Embryonic facial prominence (tissue), 1 donor: ENCODE data around the gene KANSL3.
"Not testable (repeated sequence)": the region's sequence is repeated elsewhere in the genome, so short reads cannot be mapped to it uniquely, and the experiment has no call there.

Experiments
- DNase-seq: peaks from one replicate; pipeline ENCODE4 v3.0.0-alpha.2; 2016; ENCODE audit errors: extremely low spot score

Gene KANSL3

GRCh38 chr2:96558485-96558884, 79.6 kb downstream of the KANSL3 start:
- DNase-seq = no peak

DNA sequence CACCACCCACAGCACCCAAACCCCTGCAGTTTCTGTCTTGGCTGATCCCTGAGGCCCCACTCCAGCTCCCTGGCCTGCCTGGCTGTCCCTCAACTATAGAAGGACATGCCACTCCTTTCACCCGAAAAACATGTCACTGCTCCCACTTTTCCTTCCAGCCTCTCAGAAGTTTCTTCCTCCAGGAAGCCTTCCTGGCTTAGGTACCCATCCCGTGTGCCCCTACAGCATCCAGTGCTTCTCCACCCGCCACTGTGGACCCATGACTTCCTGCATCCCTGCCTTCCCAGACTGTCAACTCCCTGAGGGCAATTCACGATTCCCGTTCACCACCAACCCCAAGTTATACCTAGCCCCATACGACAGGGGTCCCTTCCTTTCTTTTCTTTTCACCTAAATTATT, 80.1 kb downstream of the KANSL3 start:
- no peak for DNase-seq

GRCh38 chr2:96557421-96557820, 80.7 kb downstream of the KANSL3 start:
- not testable (repeated sequence) for DNase-seq

GRCh38 chr2:96556441-96557330, 81.4 kb downstream of the KANSL3 start:
- DNase-seq = no peak

DNA sequence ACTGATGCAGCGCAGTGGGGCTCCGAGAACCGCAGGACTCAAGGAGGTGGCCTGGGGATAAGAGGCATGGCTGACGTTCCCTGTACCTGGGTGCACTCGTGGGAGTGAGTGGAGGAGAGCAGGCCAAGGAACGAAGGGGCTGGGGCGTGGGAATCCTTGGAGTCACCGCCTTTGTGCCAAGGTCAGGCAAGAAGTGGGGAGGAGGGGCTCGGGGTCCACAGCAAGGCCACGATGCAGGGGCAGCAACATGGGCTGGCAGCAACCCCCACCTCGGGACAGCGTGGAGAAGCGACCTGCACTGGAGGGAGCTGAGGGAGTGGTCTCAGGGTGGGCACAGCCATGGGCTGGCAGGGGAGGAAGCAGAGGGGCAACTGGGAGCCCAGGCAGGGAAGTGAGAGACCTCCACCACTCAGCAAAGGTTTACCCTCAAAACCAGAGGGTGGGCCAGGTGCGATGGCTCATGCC, 82.9 kb downstream of the KANSL3 start:
- no peak for DNase-seq

- no peak for DNase-seq
Observed at GRCh38 chr2:96554293-96555145, 83.6 kb downstream of the KANSL3 start.

GRCh38 chr2:96553957-96554292, 84.2 kb downstream of the KANSL3 start:
- not testable (repeated sequence) for DNase-seq

DNA sequence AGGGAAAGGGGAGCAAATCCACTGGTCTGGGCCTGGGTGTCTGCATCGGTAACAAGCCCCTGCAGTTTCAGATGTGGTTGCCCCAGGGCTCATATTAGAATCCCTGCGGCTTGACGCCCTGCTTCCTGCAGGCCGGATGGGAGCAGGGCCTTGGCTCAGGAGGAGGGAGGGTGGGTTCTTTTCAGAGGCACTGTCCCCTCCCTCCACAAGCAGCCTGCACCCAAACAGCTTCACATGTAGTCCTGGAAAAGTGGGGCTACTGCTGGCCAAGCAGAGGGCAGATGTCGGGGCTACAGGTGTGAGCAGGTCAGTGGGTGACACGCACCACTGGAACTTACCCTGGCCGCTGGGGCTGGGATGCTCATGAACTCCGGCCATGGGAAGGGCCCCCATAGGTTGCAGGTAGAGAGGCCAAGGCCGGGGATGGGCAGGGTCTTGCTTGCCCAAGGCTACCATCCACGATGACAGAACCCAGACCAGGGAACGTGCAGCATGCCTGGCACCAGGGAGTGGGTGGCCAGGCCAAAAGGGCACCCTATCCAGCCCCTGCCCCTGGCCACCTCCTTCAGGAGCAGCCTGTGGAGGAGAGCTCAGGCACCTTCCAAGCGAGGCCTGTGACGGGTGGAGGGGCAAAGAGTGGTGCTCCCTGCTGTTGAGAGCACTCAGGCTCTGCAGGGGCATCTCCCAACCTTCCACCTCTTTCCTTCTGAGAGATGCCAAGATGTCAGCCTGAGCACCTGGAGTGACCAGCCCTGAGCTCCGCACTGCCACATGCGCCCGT, 84.7 kb downstream of the KANSL3 start:
- DNase-seq = no peak

DNA sequence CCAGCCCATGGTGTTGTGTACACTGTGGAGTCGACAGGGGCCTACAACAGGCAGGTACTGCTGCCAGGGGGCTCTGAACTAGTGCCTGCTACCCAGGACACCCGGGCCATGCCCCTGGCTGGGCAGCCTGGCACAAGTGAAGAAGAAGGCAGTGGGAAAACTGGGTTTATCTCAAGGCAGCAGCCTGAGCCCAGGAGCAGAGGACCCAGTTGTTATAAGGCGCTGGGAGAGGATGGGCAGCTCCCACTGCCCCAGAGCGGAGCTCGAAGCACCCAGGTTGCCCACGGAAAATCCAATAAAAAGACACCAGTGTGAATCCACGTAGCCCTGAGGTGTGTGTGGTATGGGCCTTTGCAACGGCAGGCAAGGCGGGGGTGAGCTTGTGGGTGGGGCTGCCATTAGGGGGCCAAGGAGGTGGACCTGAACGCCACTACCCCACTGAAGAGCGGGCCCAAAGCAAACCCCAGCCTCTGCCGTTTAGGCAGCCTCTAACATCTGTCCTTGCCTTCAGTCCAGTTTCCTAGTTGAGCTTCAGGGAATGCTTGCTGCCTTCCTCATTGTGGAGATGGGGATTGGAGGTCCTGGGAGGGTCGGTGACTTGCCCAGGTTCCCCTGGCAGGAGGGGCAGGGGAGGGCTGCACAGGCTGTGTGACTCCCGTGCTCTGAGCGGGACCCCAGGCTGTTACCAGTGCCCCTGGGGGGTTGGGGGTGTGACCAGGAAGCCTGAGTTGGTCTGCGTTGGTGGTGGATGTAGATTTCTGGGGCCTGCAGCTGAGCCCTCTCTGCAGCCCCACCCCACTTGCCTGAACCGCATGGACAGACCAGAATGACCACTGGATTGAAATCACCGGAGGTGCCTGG, 85.6 kb downstream of the KANSL3 start:
- DNase-seq = no peak

DNA sequence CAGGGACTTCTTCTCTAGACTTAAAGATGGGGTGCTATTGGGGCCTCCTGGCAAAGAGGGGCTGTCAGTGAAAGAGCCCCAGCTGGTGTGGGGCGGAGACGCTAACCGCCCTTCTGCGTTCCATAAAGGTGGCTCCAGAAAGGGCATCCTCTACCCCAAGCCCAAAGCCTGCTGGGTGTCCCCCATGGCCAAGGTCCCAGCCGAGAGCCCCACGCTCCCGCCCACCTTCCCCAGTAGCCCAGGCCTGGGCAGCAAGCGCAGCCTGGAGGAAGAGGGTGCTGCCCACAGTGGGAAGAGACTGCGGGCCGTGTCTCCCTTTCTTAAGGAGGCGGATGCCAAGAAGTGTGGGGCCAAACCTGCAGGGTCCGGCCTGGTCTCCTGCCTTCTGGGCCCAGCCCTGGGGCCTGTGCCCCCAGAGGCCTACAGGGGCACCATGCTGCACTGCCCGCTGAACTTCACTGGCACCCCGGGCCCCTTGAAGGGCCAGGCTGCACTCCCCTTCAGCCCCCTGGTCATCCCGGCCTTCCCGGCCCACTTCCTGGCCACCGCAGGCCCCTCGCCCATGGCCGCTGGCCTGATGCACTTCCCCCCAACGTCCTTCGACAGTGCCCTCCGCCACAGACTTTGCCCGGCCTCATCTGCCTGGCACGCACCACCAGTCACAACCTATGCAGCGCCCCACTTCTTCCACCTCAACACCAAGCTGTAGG, 86.4 kb downstream of the KANSL3 start:
- no peak for DNase-seq

DNA sequence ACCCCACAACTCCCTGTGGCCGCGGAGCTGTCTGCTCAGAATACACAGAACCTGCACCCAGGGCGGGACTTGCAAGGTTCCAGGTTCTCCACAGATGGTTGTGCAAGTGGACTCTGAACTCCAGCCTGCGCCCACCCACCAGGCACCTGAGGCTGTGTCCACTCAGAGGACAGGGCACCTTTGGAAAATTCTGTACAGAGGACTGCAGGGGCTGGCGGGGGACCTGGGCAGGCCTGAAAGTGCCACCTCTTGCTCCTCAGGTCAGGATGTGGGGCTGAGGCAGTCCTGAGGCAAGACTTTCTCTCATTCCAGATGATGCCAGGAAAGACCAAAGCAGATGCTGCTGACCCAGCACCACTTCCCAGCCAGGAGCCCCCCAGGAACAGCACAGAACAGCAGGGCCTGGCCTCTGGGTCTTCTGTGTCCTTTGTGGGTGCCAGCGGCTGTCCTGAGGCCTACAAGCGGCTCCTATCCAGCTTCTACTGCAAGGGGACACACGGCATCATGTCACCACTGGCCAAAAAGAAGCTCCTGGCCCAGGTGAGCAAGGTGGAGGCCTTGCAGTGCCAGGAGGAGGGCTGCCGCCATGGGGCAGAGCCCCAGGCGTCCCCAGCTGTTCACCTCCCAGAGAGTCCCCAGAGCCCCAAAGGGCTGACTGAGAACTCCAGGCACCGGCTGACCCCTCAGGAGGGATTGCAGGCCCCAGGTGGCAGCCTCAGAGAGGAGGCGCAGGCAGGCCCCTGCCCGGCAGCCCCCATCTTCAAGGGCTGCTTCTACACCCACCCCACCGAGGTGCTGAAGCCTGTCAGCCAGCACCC, 87.1 kb downstream of the KANSL3 start:
- DNase-seq = no peak

DNA sequence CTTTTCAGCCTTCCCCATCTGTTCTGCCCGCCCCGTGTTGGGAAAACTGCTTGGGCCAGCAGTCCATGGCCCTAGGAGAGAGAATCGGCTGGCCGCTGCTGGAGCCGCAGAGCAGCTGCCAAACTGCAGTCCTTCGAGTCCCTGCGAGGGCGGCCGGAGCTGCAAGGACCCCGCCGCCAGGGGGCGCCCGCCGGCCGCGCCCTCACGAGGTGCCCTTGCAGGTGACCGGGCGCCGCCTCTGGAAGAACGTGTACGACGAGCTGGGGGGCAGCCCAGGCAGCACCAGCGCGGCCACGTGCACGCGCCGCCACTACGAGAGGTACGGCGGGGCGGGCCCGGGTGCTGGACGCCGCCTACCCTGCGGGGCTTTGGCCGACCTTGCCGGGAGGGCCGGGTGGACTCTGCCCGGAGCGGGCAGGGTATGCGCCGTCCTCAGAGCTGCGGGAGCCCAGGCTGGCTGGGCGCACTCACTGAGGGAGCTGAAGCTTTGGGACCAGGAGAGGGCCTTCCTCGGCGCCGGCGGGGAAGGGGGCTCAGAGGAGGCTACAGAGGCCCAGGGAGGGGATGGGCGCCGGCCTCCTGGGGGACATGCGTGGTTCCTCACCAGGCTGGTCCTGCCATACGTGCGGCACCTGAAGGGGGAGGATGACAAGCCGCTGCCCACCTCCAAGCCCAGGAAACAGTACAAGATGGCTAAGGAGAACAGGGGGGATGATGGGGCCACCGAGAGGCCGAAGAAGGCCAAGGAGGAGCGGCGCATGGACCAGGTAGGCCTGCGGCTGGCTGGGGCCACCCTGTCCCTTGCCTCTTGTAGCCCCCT, 87.9 kb downstream of the KANSL3 start:
- DNase-seq = no peak

DNA sequence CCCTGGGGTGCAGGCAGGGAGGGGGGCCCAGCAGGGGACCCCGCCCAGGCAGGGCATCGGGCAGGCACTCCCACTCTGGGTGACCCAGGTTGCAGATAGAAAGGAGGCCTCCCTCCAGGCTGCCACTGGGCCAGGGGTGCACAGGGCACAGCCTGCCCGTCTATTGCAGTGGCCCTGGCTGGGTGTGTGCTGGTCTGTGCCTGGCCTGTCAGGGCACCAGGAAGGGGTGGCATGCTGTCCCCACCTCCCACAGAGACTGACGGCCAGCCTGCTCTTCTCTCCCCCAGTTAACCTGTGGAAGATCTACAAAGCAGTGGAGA, 88.7 kb downstream of the KANSL3 start:
- no peak for DNase-seq

DNA sequence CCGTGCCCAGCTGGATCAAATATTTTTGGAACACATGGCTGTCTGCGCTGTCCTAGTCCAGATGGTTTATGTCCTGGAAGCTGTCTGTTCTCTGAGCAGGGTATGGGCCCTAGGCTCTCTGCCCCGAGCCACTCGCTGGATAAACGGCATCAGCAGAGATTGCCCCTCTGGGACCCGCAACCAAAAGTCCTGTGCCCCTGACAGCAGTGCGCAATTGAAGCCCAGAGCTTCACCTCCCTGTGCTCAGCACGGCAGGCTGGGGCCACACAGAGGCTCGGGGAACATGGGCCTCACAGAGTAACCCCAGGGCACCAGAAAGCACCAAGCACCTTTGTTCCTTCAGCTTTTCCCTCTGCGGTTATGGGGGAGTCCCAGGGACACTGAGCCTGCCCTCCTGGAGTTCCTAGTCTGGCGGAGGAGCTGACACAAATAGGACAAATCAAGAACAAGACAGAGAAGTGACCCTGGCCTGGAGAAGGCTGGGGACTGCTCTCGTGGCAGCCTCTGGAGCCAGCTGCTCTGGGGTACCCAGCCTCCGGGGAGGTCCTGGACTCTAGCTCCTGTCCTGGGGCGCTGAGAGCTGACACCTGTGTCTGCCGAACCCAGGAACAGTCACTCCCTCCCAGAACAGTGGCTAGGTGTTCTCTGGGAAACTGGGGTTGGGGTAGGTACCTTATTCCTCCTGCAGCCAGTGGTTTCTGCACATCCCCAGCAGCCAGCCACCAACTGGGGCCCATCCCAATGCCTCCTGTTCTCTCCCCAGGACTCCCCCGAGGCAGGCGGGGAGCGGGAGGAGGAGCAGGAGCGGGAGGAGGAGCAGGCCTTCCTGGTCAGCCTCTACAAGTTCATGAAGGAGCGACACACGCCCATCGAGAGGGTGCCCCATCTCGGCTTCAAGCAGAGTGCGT, 89.3 kb downstream of the KANSL3 start:
- DNase-seq = no peak

GRCh38 chr2:96547731-96548171, 90.4 kb downstream of the KANSL3 start:
- peak; percentile 64 for DNase-seq

- no peak for DNase-seq
Observed at GRCh38 chr2:96547203-96547641, 90.9 kb downstream of the KANSL3 start.

GRCh38 chr2:96546797-96547196, 91.3 kb downstream of the KANSL3 start:
- DNase-seq = no peak

- DNase-seq = no peak
Observed at GRCh38 chr2:96546321-96546720, 91.8 kb downstream of the KANSL3 start.
